COLO829 (cell line): ENCODE data around the gene IPCEF1.
"Not testable (repeated sequence)": the region's sequence is repeated elsewhere in the genome, so short reads cannot be mapped to it uniquely, and the experiment has no call there.

Experiments used
- DNase-seq: peaks from one replicate; pipeline ENCODE4 v3.0.0; 2012; ENCODE audit warnings: low spot score

IPCEF1 gene

DNA sequence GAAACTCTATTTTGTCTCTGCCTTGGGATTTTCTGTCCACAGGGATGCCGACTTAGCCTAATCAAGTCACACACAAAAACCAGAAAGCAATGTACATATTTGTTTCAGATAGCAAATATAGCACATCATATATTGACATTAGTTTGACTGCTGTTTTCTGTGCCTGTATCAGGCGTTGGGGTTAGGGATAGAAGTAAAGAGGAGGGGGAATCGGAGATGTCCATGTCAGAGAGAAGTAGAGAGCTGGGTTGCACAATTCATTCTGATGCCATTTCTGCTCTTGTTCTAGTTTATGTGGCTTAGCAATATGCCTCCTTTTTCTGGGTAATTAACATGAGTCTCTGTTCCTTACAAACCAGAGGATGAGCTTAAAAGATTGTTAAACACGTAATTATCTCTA is 14.7 kb upstream of the IPCEF1 start:
- DNase-seq = no peak

DNA sequence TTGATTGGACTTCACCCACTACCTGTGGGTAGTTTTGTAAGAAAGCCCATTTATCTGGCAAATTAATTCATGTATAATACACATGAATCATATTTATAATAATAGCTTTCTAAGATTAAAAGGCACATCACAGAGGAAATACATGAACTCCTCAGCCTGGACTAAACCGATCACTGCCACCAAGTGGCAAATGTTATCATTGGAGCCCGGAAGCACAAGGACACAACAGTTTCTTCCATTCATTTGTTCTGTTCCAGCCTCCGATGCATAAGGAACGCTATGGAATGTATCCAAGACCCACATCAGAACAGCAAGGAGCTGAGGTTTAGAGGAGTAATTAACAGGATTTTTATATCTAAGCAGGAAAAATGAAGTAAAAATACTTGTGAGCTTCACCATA is 13.9 kb upstream of the IPCEF1 start:
- no peak for DNase-seq

DNA sequence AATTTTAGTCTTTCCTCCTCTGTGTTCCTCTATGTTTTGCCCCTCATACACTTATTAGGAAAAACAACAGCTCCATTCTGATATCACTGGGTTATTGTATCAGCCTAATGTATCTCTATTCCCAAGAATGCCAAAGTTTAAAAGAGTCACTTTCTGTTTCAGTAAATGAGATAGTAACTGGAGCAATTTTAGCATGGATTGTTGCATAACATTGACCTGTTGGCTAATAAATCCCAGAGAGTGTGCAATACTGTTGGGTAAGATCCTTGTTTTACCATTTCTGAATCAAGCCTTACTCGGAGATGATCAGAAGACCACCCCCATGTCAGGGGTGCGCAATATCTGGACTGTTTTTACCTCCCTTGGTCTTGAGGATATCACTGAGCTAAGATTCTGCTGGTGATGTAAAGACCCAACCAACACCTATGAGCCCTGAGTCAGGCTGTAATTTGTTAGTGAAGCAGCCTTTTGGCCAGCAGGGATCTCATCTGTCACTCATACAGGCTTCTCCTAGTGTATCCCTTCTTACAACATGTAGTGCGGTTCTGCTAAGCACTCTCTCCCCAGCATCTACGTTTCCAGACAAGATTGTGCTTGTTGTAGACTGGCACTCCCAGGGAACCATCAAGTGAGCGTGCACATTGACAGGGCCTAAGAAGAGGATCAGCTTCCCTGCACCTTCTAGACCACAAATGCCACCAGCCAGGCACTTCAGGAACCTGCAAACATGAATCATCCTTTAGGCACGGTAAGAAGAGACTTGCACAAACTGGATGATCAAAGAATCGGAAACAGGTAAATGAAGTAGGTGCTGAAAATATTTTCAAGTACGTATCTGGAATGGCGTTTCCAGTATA is 11.5 kb upstream of the IPCEF1 start:
- no peak for DNase-seq

DNA sequence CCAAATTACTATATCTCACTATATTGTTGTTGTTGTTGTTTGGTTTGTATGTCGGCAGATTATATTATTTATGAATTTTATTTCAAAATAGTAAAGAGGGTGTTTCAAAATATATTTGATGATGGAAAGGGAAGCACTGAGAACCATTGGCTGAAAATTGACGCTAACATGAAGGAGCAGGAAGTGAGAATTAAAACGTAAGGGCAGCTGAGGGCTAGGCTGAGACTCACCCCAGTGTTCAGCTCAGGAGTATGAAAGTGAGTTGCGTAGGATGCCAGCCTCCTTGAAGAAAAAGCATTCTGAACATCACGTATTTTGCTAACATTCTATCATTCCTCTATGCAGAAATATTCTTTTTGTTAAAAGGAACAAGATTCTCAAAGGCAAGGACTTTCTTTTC is 10.7 kb upstream of the IPCEF1 start:
- DNase-seq = no peak

DNA sequence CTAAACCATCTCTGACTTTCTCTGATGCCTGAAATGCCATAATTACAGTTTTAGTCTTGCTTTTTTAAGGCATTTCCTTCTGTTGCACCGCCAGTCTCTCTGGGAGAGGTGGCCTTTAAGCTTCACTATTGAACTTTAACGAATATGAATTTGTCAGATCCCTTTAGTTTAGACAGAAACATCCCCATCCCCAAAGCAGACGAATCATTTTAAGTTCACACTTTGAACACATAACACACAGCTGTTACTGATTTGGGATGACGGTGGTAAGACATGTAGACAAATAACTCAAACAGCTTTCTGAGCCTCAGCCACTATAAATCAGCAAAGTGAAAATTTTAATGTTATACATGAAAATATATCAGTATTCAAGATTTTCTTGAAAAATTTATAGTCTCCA is 7.2 kb upstream of the IPCEF1 start:
- DNase-seq = no peak

DNA sequence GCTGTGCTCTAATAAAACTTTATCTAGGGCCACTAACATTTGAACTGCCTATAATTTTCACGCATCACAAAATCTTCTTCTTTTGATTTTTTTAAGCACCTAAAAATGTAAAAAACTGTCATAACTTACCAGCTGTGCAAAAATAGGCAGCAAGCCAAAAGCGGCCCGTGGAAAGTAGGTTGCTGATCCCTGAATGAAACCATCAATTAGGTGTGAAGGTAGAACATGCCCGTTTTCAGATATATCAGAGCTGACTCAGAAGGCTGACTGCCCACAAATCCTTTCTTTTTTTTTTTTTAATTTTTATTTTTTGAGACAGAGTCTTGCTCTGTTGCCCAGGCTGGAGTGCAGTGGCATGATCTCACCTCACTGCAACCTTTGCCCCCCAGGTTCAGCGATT is 4.9 kb upstream of the IPCEF1 start:
- no peak for DNase-seq

DNA sequence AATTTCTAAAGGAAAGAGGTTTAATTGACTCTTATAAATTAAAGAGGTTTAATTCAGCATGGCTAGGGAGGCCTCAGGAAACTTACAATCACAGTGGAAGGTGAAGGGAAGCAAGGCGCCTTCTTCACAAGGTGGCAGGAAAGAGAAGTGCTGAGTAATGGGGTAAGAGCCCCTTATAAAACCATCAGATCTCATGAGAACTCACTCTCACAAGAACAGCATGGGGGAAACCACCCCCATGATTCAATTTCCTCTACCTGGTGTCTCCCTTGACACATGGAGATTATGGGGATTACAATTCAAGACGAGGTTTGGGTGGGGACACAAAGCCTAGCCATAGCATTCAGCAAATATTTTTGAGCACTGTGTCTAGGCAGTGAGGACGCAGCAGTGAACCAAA is 3.9 kb upstream of the IPCEF1 start:
- DNase-seq = no peak

DNA sequence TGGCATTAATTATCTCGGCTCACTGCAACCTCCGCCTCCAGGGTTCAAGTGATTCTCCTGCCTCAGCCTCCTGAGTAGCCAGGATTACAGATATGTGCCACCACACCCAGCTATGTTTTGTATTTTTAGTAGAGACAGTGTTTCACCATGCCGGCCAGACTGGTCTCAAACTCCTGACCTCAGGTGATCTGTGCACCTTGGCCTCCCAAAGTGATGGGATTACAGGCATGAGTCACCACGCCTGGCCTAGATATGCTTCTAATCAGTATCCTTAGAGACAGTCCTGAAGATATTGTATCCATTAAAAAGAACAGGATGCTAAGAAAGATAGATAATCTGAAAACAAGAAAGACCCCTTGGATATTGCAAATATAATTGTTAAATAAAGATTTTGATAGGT is 3.1 kb upstream of the IPCEF1 start:
- no peak for DNase-seq

DNA sequence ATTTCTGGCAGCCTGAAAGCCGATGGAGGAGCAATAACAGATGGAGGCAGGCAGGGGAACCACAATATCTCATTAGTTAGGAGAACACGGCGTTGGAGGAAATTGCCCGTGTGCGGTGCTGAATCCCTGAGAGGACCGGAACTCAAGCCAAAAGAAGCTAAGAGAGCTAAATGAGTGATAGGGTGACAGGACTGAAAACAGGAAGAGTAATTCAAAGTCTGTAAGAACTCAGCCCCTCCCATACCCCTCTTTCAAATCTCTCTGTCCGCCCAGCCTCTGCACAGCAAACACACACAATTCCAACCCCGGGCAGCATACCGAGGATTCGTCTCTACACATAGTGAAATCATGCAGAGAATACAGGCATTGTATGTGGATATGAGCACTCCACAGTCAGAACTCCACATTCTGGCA is 2.6 kb upstream of the IPCEF1 start:
- no peak for DNase-seq

DNA sequence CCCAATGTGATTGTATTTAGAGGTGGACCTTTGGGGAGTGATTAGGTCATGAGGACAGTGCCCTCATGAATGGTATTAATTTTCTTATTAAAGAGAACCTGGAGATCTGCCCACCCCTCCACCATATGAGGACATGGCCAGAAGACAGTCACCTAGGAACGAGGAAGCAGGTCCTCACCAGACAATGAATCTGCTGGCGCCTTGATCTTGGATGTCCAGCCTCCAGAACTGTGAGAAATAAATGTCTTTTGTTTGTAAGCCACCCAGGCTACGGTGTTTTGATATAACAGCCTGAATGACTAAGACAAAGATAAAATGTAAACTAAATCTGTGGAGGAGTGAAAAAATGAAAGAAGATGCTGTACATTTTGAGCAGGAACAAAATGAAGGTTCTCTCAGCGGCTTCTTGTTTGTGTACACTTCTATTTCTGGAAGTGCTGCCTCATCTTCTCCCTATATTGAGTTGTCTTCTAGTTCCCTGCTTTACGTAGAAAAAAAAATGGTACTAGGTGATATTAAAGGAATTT is 1.5 kb upstream of the IPCEF1 start:
- no peak for DNase-seq

DNA sequence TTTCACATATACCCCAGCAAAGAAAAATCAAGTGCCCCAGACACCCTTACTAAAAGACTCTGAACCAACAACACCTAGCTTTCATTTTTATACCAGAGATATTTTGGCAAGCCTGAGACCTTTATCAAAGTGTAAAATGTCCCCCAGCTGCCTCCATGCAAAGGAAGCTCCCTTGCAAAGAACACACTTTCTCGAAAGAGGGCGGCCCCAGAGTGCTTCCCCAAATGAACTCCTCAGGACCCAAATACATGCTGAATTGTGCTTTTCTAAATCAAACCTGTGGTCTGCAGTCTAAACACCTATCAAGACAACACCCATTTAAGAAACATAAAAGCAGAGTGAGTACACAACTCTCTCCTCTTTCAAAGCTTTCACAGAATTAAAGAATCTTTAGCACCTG is 490 bp downstream of the IPCEF1 start:
- no peak for DNase-seq

DNA sequence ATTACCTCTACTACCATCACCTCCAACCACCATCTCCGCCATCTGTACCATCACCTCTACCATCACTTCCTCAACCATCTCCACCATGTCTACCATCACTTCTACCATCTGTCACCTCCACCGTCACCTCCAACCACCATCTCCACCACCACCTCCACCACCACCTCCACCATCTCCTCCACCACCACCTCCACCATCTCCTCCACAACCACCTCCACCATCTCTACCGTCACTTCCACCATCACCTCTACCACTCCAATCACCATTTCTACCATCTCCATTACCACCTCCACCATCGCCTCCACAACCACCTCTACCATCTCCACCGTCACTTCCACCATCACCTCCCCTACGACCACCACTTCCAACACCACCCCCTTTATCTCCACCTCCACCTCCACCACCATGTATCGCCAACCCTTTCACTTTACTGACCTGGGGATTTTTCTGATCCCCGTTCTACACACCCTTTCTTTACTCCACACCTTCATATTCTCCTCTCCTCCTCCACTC is 2.3 kb downstream of the IPCEF1 start:
- no peak for DNase-seq

DNA sequence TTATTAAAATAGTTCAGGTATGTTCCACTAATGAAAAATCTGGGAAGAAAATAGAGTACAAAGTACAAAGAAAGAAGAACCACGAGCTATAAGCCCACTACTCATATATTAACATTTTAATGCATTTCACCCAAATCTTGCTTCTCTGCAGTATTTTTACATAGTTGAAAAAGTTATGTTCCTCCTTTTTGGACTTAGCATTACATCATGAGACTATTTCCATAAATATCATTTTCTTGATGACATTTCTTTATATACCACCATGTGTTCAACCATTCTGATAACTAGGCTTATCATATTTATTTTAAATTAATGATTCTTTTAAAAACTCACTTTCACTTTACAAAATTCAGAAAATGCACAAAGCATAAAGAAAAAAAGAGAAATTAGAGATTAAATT is 3.0 kb downstream of the IPCEF1 start:
- DNase-seq = no peak

DNA sequence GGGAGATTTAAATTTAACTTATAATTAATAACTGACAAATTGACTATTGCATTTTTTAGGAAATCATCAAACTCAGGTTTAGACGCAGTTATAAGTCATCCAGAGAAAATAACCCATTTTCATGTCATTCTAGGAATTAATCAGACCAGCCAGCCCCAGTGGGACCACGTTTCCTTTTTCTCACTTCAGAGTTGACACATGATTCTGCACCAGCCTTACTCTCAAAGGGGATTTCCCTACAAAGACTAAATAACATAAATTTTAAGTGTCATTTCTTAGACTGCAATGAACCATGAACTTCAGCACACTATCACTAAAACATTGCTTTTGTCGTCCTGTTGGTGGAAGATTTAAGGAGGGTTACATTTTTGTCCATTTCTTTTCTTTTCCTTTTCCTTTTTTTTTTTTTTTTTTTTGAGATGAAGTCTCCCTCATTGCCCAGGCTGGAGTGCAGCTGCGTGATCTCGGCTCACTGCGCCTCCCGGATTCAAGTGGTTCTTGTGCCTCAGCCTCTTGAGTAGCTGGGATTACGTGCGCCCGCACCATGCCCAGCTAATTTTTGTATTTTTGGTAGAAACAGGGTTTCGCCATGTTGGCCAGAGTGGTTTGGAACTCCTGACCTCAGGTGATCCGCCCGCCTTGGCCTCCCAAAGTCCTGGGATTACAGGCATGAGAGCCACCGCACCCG is 3.6 kb downstream of the IPCEF1 start:
- no peak for DNase-seq

DNA sequence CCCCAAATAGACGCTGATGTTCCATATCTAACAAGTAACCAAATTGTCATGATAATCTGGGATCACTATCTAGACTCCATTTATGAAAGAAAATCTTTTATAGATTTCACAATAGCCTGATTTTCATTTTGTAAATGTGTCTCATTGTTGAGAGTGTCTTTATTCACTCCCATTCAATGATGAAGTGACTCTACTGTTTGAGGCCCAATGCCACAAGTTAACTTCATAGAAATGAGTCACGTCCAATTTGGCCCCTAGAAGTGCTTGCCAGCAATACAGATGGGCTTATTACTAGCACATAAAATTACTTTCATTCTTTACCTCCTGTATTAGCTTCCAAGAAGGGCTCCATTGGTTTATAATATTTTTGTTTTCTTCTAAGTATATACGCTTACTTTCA is 6.3 kb downstream of the IPCEF1 start:
- peak; percentile 85 for DNase-seq

DNA sequence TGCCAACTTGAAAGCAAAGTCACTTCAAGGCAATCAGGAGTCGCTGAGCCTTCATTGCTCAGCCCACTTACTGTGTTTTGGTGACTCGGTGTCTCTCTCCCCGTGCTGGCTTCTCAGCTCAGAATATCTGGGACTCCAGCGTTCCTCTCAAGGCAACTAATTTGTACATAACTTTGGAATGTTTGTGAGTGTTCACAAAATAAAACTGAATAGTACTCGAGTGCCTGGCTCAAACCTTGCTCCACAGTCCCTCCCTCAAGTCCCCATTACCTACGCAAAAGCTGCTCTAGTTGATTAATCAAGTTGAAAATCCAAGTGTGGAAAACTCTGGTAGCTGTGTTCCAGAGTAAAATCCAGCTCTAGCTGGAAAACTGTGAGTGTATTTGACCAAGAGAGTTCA is 8.6 kb downstream of the IPCEF1 start:
- no peak for DNase-seq

DNA sequence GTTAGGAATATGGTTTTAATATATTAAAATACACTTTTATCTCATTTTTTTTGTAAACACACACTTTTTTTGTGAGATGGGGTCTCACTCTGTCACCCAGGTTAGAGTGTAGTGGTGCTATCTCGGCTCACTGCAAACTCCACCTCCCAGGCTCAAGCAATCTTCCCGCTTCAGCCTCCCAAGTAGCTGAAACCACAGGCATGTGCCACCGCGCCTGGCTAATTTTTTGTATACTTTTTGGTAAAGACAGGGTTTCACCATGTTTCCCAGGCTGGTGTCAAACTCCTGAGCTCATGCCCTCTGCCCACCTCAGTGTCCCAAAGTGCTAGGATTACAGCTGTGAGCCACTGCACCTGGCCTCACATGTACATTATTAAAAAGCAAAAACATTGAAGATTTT is 10.8 kb downstream of the IPCEF1 start:
- DNase-seq = no peak

DNA sequence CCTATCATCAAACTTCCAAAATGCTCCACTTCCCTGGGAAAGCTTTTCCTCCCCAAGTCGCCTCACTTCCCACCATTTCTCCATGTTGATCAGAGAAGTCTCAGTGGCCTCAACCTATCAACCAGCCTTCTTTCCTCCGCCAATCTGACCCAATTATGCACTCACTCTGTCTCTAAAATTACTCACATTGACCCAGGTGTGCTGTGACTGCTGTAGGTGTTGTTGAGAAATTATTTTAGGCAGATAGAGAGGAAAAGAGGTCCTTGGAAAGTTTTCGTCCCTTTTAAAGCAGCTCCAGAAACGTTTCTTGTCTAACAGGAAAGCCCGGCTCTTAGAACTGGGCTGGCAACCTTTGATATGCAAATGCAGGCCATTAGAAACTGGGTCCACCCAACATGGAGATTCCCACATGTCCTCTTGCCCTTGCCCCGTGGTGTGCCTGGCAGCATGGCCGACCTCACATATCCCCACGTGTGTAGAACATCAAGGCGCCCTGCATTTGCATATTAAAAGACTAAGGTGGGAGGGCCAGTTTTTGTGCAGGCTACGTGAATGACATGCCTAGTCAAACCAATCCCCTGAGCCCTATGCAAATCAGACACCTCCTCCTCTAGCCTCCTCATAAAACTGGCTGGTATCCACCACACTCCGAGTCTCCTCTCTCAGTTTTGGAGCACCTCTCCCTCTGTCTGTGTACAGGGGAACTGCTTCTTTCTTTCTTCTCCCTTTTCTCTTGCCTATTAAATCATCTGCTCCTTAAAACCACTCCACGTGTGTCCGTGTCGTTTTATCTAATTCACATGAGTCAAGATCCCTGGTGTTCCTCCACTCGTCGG is 12.9 kb downstream of the IPCEF1 start:
- DNase-seq = no peak

DNA sequence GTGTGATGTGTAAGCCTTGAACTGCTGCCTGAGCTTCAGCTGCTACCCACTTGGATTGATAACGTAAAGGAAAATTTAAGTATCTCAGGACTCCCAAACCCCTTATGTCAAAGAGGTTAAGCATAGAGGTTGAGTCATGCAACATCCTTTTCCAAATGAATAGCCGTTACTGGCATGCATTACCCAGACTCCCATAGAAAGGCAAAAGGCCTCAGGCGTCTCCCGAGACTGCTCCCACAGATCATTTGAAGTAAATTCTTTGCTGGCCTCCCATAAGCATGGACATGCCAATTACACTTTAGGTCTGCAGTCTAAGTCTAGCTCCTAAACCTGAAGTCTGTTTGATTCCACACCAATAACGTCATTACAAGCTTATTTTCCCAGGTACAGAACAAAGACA is 14.7 kb downstream of the IPCEF1 start:
- peak; percentile 62 for DNase-seq

DNA sequence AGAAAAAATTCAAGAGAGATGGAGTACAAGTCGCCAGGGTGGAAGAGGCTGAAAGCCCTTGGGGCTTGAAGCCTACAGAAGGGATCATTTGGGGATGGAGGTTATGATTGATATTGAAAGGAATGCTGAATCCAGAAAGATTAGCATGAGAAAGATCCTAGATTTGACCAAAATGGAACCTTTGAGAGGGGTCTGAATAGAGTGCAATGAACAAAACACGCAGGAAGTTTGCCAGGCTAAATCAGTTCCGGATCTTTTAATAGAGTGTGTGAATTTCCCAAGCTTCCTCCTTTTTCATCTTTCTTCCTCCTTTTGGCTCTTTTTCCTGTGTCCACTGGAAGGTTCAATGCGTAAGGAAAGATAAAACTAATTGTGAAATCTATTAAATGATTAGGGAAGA is 15.3 kb downstream of the IPCEF1 start:
- no peak for DNase-seq

DNA sequence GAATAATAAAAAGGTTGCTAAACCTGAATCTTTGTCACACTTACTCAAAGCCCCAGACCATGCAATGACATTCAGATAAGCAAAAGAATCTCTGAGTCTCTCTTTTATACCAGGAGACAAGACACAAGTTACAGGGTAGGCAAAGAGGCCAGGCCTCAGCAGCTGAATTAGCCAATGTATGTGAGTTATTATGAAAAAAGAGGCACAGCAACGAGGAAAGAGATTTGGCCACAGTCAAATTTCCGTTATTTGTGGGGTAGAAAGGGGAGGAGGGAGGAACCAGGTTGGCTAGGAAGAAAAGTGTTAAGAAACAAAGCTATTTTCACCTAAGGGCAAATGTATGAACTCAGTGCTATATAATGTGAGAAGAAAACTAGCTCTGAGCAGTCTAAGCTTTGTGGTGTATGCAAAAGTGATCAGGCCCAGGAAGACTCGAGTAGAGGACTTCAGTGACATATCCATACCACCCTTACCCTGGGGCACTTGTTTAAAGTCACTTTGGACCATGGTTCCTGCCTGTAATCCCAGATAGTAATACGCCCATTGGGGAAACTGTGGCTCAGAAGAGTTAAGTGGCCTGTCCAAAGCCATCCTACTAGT is 19.1 kb downstream of the IPCEF1 start:
- DNase-seq = no peak

DNA sequence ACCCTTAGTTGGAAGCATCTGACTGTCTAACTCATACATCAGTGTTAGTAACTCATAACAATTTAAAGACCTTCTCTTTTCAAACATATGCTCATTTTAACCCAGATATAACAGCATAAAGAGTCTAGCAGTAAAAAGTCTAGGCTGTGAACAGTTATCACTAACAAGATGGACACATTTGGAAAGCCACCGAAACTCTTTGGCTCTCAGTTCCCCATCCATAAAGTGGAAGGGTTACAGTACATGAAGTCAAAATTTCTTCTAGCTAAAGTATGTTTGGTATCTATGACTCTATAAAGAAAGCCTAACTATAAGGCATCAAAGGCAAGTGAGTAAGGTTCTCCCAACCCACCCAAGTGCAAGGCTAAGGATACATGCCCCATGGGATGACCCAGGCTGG is 22.5 kb downstream of the IPCEF1 start:
- DNase-seq = not testable (repeated sequence)
